IMR-90 (cell line): ENCODE results near the gene NBEA. TPM values are rescaled to one million over a fixed set of nuclear protein-coding genes. Genes with fewer than 3 reads are reported as not detected.

Experiments
- ATAC-seq: fragments of 200-7000 bp; cut with Tn5 transposase; 2 replicates; pipeline ENCODE4 v1.9.1; 2020; ENCODE audit warnings: low read depth, mild to moderate bottlenecking, moderate library complexity
- BruUV-seq: library from RNA; stranded (reverse); fragments of 400-500 nt; replicated peaks from 2 replicates; lab custom pipeline; 2021; lab: Mats Ljungman, UMichigan
- CTCF ChIA-PET: fragments of 300-600 bp; formaldehyde crosslinking; extraction: SDS; loops from one replicate; lab custom pipeline; 2021; ENCODE audit warnings: antibody characterized with exemption; lab: Yijun Ruan, JAX
- POLR2A ChIA-PET: fragments of 300-600 bp; sonication (Branson Sonifier 250); formaldehyde crosslinking; loops from one replicate; lab custom pipeline; 2022; ENCODE audit warnings: antibody characterized with exemption; ENCODE audit not compliant: unreplicated experiment; lab: Charles Lee
- DNase-seq: peaks from one replicate; pipeline ENCODE4 v3.0.0; 2013
- H2AFZ ChIP-seq: replicated peaks from 2 replicates; pipeline ENCODE3; 2013; ENCODE audit warnings: low read length, mild to moderate bottlenecking; ENCODE audit not compliant: poor library complexity
- H2AK5ac ChIP-seq: 2 replicates; pipeline ENCODE4 v1.6.1; 2013; ENCODE audit warnings: low read depth, low read length, inconsistent platforms
- H2AK9ac ChIP-seq: replicated peaks from 2 replicates; pipeline ENCODE3; 2013; ENCODE audit warnings: mild to moderate bottlenecking, low read depth, low read length, moderate library complexity; ENCODE audit not compliant: poor library complexity
- H2BK120ac ChIP-seq: 2 replicates; pipeline ENCODE4 v1.6.1; 2013; ENCODE audit warnings: low read depth, low read length, inconsistent platforms
- H2BK15ac ChIP-seq: 3 replicates; pipeline ENCODE4 v1.6.1; 2013; ENCODE audit warnings: low read depth, low read length, inconsistent platforms
- H2BK20ac ChIP-seq: 2 replicates; pipeline ENCODE4 v1.6.1; 2013; ENCODE audit warnings: low read depth, mild to moderate bottlenecking, inconsistent platforms, low read length, moderate library complexity
- H2BK5ac ChIP-seq: 2 replicates; pipeline ENCODE4 v1.6.1; 2013; ENCODE audit warnings: mild to moderate bottlenecking, low read depth, low read length, inconsistent platforms; ENCODE audit not compliant: poor library complexity, severe bottlenecking
- H3K14ac ChIP-seq: replicated peaks from 2 replicates; pipeline ENCODE4 v1.6.1; 2013; ENCODE audit warnings: low read depth, low read length, inconsistent platforms
- H3K18ac ChIP-seq: 2 replicates; pipeline ENCODE4 v1.6.1; 2013; ENCODE audit warnings: low read depth, low read length, control low read depth
- H3K23ac ChIP-seq: 2 replicates; pipeline ENCODE4 v1.6.1; 2013; ENCODE audit warnings: low read depth, low read length, inconsistent platforms
- H3K27ac ChIP-seq: 2 replicates; pipeline ENCODE4 v1.5.1; 2013; ENCODE audit warnings: mild to moderate bottlenecking, control low read depth, low read length; ENCODE audit not compliant: insufficient read depth
- H3K27me3 ChIP-seq: 2 replicates; pipeline ENCODE4 v1.6.1; 2013; ENCODE audit warnings: low read length; ENCODE audit not compliant: control insufficient read depth, insufficient read depth
- H3K36me3 ChIP-seq: 2 replicates; pipeline ENCODE4 v1.6.1; 2013; ENCODE audit warnings: low read length, mixed read lengths; ENCODE audit not compliant: control insufficient read depth, insufficient read depth
- H3K4ac ChIP-seq: 2 replicates; pipeline ENCODE4 v1.6.1; 2013; ENCODE audit warnings: low read depth, low read length, inconsistent platforms
- H3K4me1 ChIP-seq: 2 replicates; pipeline ENCODE4 v1.6.1; 2013; ENCODE audit warnings: low read length, mixed read lengths; ENCODE audit not compliant: control insufficient read depth, insufficient read depth
- H3K4me2 ChIP-seq: 2 replicates; pipeline ENCODE4 v1.6.1; 2013; ENCODE audit warnings: low read depth, mild to moderate bottlenecking, control low read depth, low read length, moderate library complexity
- H3K4me3 ChIP-seq: 2 replicates; pipeline ENCODE4 v1.5.1; 2013; ENCODE audit warnings: low read depth, mild to moderate bottlenecking, control low read depth, low read length, moderate library complexity; ENCODE audit not compliant: insufficient read depth
- H3K56ac ChIP-seq: 2 replicates; pipeline ENCODE4 v1.6.1; 2013; ENCODE audit warnings: low read length, inconsistent platforms; ENCODE audit not compliant: insufficient read depth; ENCODE audit errors: extremely low read depth
- H3K79me1 ChIP-seq, 2 experiments: 2 replicates each; pipeline ENCODE4 v1.6.1; 2013; ENCODE audit warnings: low read length in 2 of 2, inconsistent platforms in 1 of 2, low read depth in 1 of 2
- H3K9ac ChIP-seq: 2 replicates; pipeline ENCODE4 v1.6.1; 2013; ENCODE audit warnings: low read depth, low read length, control low read depth
- H3K9me1 ChIP-seq: 2 replicates; pipeline ENCODE4 v1.6.1; 2013; ENCODE audit warnings: low read length, inconsistent platforms; ENCODE audit not compliant: insufficient read depth
- H3K9me3 ChIP-seq: 2 replicates; pipeline ENCODE4 v1.6.1; 2013; ENCODE audit warnings: low read length; ENCODE audit not compliant: control insufficient read depth, insufficient read depth
- H4K20me1 ChIP-seq: 2 replicates; pipeline ENCODE4 v1.6.1; 2013; ENCODE audit warnings: low read length, inconsistent platforms; ENCODE audit not compliant: insufficient read depth
- H4K5ac ChIP-seq: 2 replicates; pipeline ENCODE4 v1.6.1; 2013; ENCODE audit warnings: mild to moderate bottlenecking, low read depth, low read length, control low read depth
- H4K8ac ChIP-seq, 2 experiments: 2 replicates each; pipeline ENCODE4 v1.6.1; 2013; ENCODE audit warnings: low read depth in 2 of 2, low read length in 2 of 2, control low read depth in 1 of 2, inconsistent platforms in 1 of 2
- H4K91ac ChIP-seq: 2 replicates; pipeline ENCODE4 v1.6.1; 2013; ENCODE audit warnings: low read depth, low read length, inconsistent platforms; ENCODE audit not compliant: insufficient read depth
- RFX5 ChIP-seq: IDR thresholded peaks from 2 replicates; pipeline ENCODE4 v1.8.0; 2012; ENCODE audit warnings: low read depth, mild to moderate bottlenecking, low read length, moderate library complexity
- SMC3 ChIP-seq: fragments of 150-350 bp; IDR thresholded peaks from 2 replicates; pipeline ENCODE4 v1.6.1; 2016; ENCODE audit warnings: low read depth, mild to moderate bottlenecking, antibody characterized with exemption, low read length, moderate library complexity
- WGBS, 2 experiments: methylation state at CpG; one replicate each; pipeline versions ENCODE4 v1.1.5 to v1.1.7; 2013; ENCODE audit warnings: missing lambda C conversion rate in 2 of 2; ENCODE audit not compliant: insufficient read length in 1 of 2; ENCODE audit errors: extremely low coverage in 2 of 2; 5-methylcytosine and 5-hydroxymethylcytosine counted together
- dilution Hi-C: fragments of 300-500 bp; cut with HindIII; formaldehyde crosslinking; loops from one replicate; pipeline ENCODE4 v1.14.3; 2018; ENCODE audit warnings: low sequenced_read_pairs; ENCODE audit not compliant: unreplicated experiment
- in situ Hi-C: fragments of 300-500 bp; cut with MboI; formaldehyde crosslinking; loops from 3 replicates; pipeline ENCODE4 v1.14.3; 2019; ENCODE audit warnings: low sequenced_read_pairs, inconsistent platforms, mixed read lengths
- intact Hi-C: fragments of 100-400 bp; cut with micrococcal nuclease; formaldehyde crosslinking; loops from 2 replicates; pipeline ENCODE4 v1.10.0; 2022
- polyA plus RNA-seq, 3 experiments: library from polyadenylated mRNA; depleted of rRNA; stranded (reverse); fragments of >200 nt; gene quantifications; 2 replicates each; pipeline ENCODE4 v1.2.3, GENCODE V29; 2012; ENCODE audit warnings: low replicate concordance in 1 of 3
- total RNA-seq: library from RNA; depleted of rRNA; stranded (reverse); fragments of >200 nt; gene quantifications from 2 replicates; pipeline ENCODE4 v1.2.3, GENCODE V29; 2012
- TF ChIP-seq, protein P1 (sequence below): fragments of 150-350 bp; IDR thresholded peaks from 2 replicates; pipeline ENCODE4 v1.6.1; 2017; ENCODE audit warnings: mild to moderate bottlenecking, antibody characterized with exemption, low read length, low read depth
- TF ChIP-seq, protein P2 (sequence below): conservative IDR thresholded peaks from 2 replicates; pipeline ENCODE4 v1.5.1; 2012; ENCODE audit warnings: mild to moderate bottlenecking, low read depth, low read length, improper control_type of control experiment

NBEA gene
- total and polyA plus RNA-seq, 2 of the 4 experiments (the other 2 are of a cell fraction), result 0.82 to 2.2 TPM

DNA sequence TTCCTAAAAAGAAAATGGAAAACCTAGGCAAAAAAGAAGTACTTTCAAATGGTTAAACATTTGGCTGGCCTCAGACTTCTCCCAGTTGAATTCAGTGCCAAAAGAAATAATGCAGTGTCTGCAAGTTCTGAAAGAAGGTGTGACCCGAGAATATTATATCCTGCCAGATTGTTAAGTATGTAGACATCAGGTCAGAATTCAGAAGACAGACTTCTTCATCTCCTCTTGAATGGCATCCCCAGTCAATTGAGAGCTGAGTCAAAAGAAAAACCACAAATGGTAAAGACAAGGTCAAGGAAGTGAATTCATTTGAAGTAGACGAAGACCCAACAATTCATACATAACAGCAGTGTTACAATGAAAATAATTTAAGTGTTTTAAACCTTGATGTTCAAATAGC lies 194.5 kb downstream of the NBEA start:
- CTCF ChIA-PET, result no interaction called here
- ATAC-seq, result no peak

More for the DNA sequence above, 194.5 kb downstream of the NBEA start:
- Histone ChIP-seq H3K9me3 (no peaks in the 10 kb centered on the region), H2AK5ac (no peak overlapping the region), H3K9me1 (no peaks in the 10 kb centered on the region), H3K14ac (no peak overlapping the region), H4K5ac (no peak overlapping the region), H3K79me1 (no peaks in the 10 kb centered on the region), H3K27me3 (no peaks in the 10 kb centered on the region), H2BK5ac (no peak overlapping the region), H3K4me2 (no peak overlapping the region), H2AK9ac (no peak overlapping the region), H3K23ac (no peak overlapping the region), H3K18ac (no peak overlapping the region), H3K4ac (no peak overlapping the region), H4K20me1 (no peaks in the 10 kb centered on the region), H2BK120ac (no peak overlapping the region), H3K4me1 (no peaks in the 10 kb centered on the region), H2BK20ac (no peak overlapping the region), H2BK15ac (no peak overlapping the region), H3K36me3 (no peaks in the 10 kb centered on the region), H2AFZ (no peak overlapping the region), H3K9ac (no peak overlapping the region), H4K8ac (no peak overlapping the region), H3K4me3 (no peak overlapping the region), H3K27ac (no peak overlapping the region), H3K56ac (no peak overlapping the region), H4K91ac (no peak overlapping the region)
- no TSS peak for BruUV-seq
- POLR2A ChIA-PET, result no interaction called here
- WGBS, 2 experiments, result no CpG with 5 or more reads among the region's 2 CpGs
- TF ChIP-seq, protein P1, sequence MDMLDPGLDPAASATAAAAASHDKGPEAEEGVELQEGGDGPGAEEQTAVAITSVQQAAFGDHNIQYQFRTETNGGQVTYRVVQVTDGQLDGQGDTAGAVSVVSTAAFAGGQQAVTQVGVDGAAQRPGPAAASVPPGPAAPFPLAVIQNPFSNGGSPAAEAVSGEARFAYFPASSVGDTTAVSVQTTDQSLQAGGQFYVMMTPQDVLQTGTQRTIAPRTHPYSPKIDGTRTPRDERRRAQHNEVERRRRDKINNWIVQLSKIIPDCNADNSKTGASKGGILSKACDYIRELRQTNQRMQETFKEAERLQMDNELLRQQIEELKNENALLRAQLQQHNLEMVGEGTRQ, result no peak
- TF ChIP-seq, protein P2, sequence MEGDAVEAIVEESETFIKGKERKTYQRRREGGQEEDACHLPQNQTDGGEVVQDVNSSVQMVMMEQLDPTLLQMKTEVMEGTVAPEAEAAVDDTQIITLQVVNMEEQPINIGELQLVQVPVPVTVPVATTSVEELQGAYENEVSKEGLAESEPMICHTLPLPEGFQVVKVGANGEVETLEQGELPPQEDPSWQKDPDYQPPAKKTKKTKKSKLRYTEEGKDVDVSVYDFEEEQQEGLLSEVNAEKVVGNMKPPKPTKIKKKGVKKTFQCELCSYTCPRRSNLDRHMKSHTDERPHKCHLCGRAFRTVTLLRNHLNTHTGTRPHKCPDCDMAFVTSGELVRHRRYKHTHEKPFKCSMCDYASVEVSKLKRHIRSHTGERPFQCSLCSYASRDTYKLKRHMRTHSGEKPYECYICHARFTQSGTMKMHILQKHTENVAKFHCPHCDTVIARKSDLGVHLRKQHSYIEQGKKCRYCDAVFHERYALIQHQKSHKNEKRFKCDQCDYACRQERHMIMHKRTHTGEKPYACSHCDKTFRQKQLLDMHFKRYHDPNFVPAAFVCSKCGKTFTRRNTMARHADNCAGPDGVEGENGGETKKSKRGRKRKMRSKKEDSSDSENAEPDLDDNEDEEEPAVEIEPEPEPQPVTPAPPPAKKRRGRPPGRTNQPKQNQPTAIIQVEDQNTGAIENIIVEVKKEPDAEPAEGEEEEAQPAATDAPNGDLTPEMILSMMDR, result no peak
- TF ChIP-seq SMC3, result no peak
- TF ChIP-seq RFX5, result no peak
- DNase-seq, result no peak
- intact Hi-C loops, result no loop called here
- in situ Hi-C loops, result no loop called here
- dilution Hi-C loops, result no loop called here
